Cardiac ventricle fibroblast (primary cell): Measurements from ENCODE around the gene PHOSPHO2. TPM values are rescaled to one million over a fixed set of nuclear protein-coding genes. Genes with fewer than 3 reads are reported as not detected.

ENCODE experiments used
- total RNA-seq: library from RNA; depleted of rRNA; stranded (reverse); fragments of >200 nt; gene quantifications from 2 replicates; pipeline ENCODE4 v1.2.3, GENCODE V29; 2015

Gene PHOSPHO2
- total RNA-seq: 1.1 and 3.9 TPM in 2 replicates

DNA sequence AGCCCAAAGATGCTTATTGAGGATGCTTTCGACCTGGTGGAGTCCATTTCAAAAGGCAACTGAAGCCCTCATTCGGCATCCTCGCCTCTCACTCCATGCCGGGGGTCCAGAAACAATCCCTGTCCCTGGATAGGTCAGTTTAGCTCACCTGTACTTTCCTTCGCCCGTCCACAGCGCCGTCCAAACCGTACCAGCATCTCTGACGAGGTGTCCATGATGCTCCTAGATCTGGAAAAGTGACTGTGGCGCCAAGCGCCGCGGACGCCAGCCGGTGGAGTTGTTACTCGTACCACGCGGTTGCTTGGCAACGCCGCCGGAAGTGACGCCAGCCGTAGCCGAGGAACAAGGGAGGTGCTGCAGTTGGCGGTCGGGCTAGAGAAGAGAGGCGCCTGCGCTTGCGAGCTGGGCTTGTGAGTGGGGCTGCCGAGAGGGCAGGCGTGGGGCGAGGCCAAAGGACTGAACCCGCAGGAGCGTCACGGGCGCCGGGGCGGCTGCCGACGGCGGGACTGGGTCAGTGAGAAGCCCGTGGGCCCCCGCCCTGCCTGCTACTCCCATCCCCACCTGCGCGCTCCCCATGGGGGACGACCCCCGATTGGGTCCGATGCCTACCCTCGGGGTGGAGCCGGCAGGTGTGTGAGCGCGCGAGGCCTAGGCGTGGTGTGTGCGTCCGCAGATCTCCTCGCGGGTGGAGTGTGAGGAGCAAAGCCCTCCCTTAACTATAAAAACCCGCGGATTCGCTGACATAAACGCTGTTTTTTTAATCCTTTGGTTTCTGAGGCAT lies at the start of gene PHOSPHO2, which contains the start of gene CFAP210:
Gene PHOSPHO2, plus strand, starts transcription at position 357 of the 781 bp plus-strand sequence. CDS start 6,503 bp downstream, outside the sequence.
Gene CFAP210, minus strand, starts transcription at position 293 of the 781 bp plus-strand sequence. Its CDS starts 78 bp downstream, at position 215.

Other genes starting within 250 kb of the PHOSPHO2 start
- gene BBS5, start 215.0 kb upstream of the PHOSPHO2 start, total RNA-seq: 5.1 and 6.7 TPM in 2 replicates
- gene KLHL41, start 184.8 kb upstream of the PHOSPHO2 start, total RNA-seq: 1.00 and 1.7 TPM in 2 replicates
- 4.6 and 9.0 TPM in 2 replicates for gene FASTKD1, start 120.6 kb upstream of the PHOSPHO2 start, total RNA-seq
- 22.9 and 23.6 TPM in 2 replicates for gene PPIG, start 110.1 kb upstream of the PHOSPHO2 start, total RNA-seq
- 0.12 TPM in 1 of 2 replicates, not detected in the other for gene CFAP210, start 64 bp upstream of the PHOSPHO2 start, total RNA-seq
- 0.50 and 6.8 TPM in 2 replicates for gene KLHL23, start 39.4 kb downstream of the PHOSPHO2 start, total RNA-seq
- 83.1 and 98.1 TPM in 2 replicates for gene SSB, start 104.4 kb downstream of the PHOSPHO2 start, total RNA-seq
- gene METTL5, start 130.4 kb downstream of the PHOSPHO2 start, total RNA-seq: 27.6 and 32.0 TPM in 2 replicates
- 20.6 and 23.8 TPM in 2 replicates for gene UBR3, start 133.0 kb downstream of the PHOSPHO2 start, total RNA-seq